Peyer's patch (tissue), 4 donors: ENCODE measurements around the gene USP40. TPM values are rescaled to one million over a fixed set of nuclear protein-coding genes. Genes with fewer than 3 reads are reported as not detected.

Experiments
- DNase-seq, 3 donors: peaks; one replicate each; pipeline ENCODE4 v3.0.0-alpha.2; 2017 to 2019
- H3K27ac ChIP-seq, 4 donors: fragments of 200-600 bp; sonication (generic); one replicate each; pipeline ENCODE4 v1.5.1; 2016 to 2019
- H3K27me3 ChIP-seq, 2 donors: fragments of 200-600 bp; sonication (generic); one replicate each; pipeline ENCODE4 v1.5.1; 2019
- H3K36me3 ChIP-seq, 3 donors: fragments of 200-600 bp; sonication (generic); one replicate each; pipeline ENCODE4 v1.5.1; 2016 to 2019
- H3K4me1 ChIP-seq, 4 donors: fragments of 200-600 bp; sonication (generic); one replicate each; pipeline ENCODE4 v1.5.1; 2016 to 2019
- H3K4me3 ChIP-seq, 4 donors: fragments of 200-600 bp; sonication (generic); 1 replicate in 3 of 4; 2 replicates in 1 of 4; pipeline ENCODE4 v1.5.1; 2016 to 2019; ENCODE audit warnings: mild to moderate bottlenecking in 1 of 4
- H3K9me3 ChIP-seq, 4 donors: fragments of 200-600 bp; sonication (generic); one replicate each; pipeline ENCODE4 v1.5.1; 2016 to 2019; ENCODE audit warnings: mild to moderate bottlenecking in 1 of 4
- CTCF ChIP-seq, 6 experiments: fragments of 450-650 bp in 4 of 6; fragments of 200-600 bp in 2 of 6; sonication (generic) in 1 of 6; IDR thresholded peaks; one replicate each; pipeline ENCODE4 v1.5.1; 2017 to 2019; ENCODE audit warnings: antibody characterized with exemption in 6 of 6, mild to moderate bottlenecking in 3 of 6, moderate library complexity in 1 of 6
- POLR2A ChIP-seq, 2 donors: fragments of 450-650 bp; IDR thresholded peaks; one replicate each; pipeline ENCODE4 v1.5.1; 2017; ENCODE audit warnings: antibody characterized with exemption in 2 of 2, mild to moderate bottlenecking in 2 of 2, moderate library complexity in 2 of 2
- total RNA-seq, 4 donors: library from RNA; depleted of rRNA; stranded (reverse); fragments of >200 nt; gene quantifications; one replicate each; pipeline ENCODE4 v1.1.0, GENCODE V29; 2016

Gene USP40
- total RNA-seq, 4 donors from 2014 or later = 34.3 to 58.7 (median 45.0) TPM

DNA sequence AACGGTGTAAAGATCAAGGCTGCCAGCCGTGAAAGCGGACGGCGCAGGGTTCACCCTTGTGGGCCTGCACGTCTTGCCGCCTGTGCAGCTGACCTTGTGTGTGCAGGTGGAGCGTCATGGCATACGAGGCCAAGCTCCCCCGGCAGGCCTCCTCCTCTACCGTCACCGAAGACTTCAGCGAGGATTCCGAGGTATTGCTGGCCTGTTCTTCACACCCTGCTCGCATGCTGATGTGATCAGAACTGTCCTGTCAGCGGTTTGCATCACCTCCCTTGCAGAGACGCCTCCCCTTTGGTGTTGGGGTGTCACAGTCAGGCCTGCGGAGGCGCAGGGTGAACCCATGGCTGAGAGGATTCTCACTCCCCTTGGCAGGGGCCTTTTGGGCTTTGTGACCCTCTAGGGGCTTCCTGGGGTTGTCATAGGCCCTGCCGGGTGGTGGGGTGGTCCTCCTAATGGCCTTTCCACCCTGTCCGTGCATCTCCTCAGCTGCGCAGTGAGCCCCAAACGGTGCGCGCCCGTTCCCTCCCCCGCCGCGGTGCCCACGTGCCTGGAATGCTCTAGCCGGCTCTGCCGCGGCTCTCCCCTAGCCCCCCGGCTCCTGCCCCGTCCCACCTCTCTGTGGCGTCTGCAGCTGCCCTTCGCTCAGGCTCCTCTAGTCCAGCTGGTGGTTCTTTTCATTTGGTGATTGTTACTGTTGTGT is 119.8 kb downstream of the USP40 start:
- TF ChIP-seq POLR2A (IDR thresholded peaks at IDR 0.05) (no peak), CTCF (IDR thresholded peaks at IDR 0.05) (no peak)
- Histone ChIP-seq H3K4me1 (no peaks in the 10 kb centered on the region), H3K36me3 (peaks cover 0 to 92% (median 0%) of the 10 kb centered on the region in 3 donors), H3K4me3 (no peak overlapping the region), H3K9me3 (no peaks in the 10 kb centered on the region), H3K27me3 (no peaks in the 10 kb centered on the region), H3K27ac (no peak overlapping the region)
- peak in 2 of 3 donors; percentile 37 to 41 for DNase-seq

DNA sequence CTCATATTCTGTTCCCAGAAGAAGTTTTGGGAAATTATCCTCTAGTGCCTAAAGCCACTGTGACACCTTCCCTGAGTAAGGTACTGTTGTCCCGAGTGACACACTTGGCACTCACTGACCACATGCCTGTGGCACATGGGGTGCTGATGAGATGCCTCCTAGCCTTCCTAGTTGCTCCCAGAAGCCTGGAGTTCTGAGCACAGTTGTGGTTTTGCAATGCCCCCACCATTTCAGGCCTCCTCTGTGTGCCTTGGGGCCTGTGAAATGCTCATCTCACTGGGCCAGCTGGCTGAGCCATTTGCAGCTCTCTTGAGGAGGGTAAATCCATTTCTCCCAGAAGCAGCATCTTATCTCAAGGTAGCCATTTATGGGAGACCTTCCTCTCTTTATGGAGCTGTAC is 120.5 kb downstream of the USP40 start:
- peak in 1 of 3 donors; percentile 36 for DNase-seq
- no peak overlapping the region for H3K27ac ChIP-seq
- no peak for TF ChIP-seq CTCF (IDR thresholded peaks at IDR 0.05)
- no peak for TF ChIP-seq POLR2A (IDR thresholded peaks at IDR 0.05)
- no peaks in the 10 kb centered on the region for H3K9me3 ChIP-seq
- no peaks in the 10 kb centered on the region for H3K27me3 ChIP-seq
- H3K36me3 ChIP-seq = peaks cover 0 to 89% (median 0%) of the 10 kb centered on the region in 3 donors
- H3K4me1 ChIP-seq = no peaks in the 10 kb centered on the region
- no peak overlapping the region for H3K4me3 ChIP-seq

GRCh38 chr2:233445152-233445830 is 121.3 kb downstream of the USP40 start:
- TF ChIP-seq POLR2A (IDR thresholded peaks at IDR 0.05) = no peak
- TF ChIP-seq CTCF (IDR thresholded peaks at IDR 0.05) = no peak
- peak in 2 of 3 donors; percentile 16 to 42 for DNase-seq
- no peak overlapping the region for H3K27ac ChIP-seq
- no peak overlapping the region for H3K4me3 ChIP-seq
- no peaks in the 10 kb centered on the region for H3K9me3 ChIP-seq
- peaks cover 0 to 87% (median 0%) of the 10 kb centered on the region in 3 donors for H3K36me3 ChIP-seq
- no peaks in the 10 kb centered on the region for H3K27me3 ChIP-seq
- no peaks in the 10 kb centered on the region for H3K4me1 ChIP-seq

DNA sequence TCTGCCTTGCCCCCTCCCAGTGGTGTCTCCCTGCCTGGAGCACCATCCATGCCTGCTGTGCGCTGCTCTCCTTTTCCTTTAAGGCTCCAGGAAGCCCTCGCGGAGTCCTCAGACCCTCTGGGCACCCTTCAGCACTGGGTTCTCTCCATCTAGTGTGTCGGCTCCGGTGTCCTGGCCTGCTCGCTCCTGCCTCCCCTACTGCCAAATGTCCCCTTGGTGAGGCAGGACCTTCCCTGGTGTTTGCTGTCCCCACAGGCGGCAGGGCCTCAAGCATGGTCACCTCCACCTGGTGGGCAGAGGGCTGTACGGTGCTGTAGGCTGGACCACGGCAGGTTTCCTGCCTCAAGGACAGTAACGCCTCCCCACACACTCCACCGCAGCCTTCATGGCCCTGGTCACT is 122.1 kb downstream of the USP40 start:
- H3K27me3 ChIP-seq = no peaks in the 10 kb centered on the region
- TF ChIP-seq POLR2A (IDR thresholded peaks at IDR 0.05) (no peak), CTCF (IDR thresholded peaks at IDR 0.05) (no peak)
- no peaks in the 10 kb centered on the region for H3K9me3 ChIP-seq
- peaks cover 0 to 87% (median 0%) of the 10 kb centered on the region in 3 donors for H3K36me3 ChIP-seq
- peak in 2 of 3 donors; percentile 40 to 42 for DNase-seq
- no peaks in the 10 kb centered on the region for H3K4me1 ChIP-seq
- H3K4me3 ChIP-seq = no peak overlapping the region
- H3K27ac ChIP-seq = no peak overlapping the region

- H3K4me3 ChIP-seq = no peak overlapping the region
- H3K27me3 ChIP-seq = no peaks in the 10 kb centered on the region
- no peak for TF ChIP-seq POLR2A (IDR thresholded peaks at IDR 0.05)
- TF ChIP-seq CTCF (IDR thresholded peaks at IDR 0.05) = peak; percentile 60 to 92 (median 90)
- H3K9me3 ChIP-seq = no peaks in the 10 kb centered on the region
- no peaks in the 10 kb centered on the region for H3K4me1 ChIP-seq
- DNase-seq = peak; percentile 75 to 93 (median 88)
- no peak overlapping the region for H3K27ac ChIP-seq
- H3K36me3 ChIP-seq = peaks cover 0 to 87% (median 0%) of the 10 kb centered on the region in 3 donors
Measured at GRCh38 chr2:233443511-233444183, 122.9 kb downstream of the USP40 start.
